HepG2 (cell line): Measurements from ENCODE around the gene FAM219B. TPM values are rescaled to one million over a fixed set of nuclear protein-coding genes. Genes with fewer than 3 reads are reported as not detected.

ENCODE experiments used
- GLI4 ChIP-seq: sonication (generic); formaldehyde crosslinking; IDR thresholded peaks from 2 replicates; pipeline ENCODE4 v1.5.1; 2020; ENCODE audit warnings: missing genetic modification reagents, mild to moderate bottlenecking, moderate library complexity, borderline replicate concordance
- IKZF5 ChIP-seq: IDR thresholded peaks from 2 replicates; pipeline ENCODE4 v1.6.1; 2018; ENCODE audit warnings: missing genetic modification reagents, mild to moderate bottlenecking, missing compliant biosample characterization
- KLF12 ChIP-seq: sonication (generic); formaldehyde crosslinking; IDR thresholded peaks from 2 replicates; pipeline ENCODE4 v1.4.0; 2020; ENCODE audit warnings: missing genetic modification reagents, borderline replicate concordance
- PCBP1 ChIP-seq: fragments of 200-400 bp; formaldehyde crosslinking; IDR thresholded peaks from 2 replicates; pipeline ENCODE4 v1.6.1; 2017; ENCODE audit warnings: mild to moderate bottlenecking, low read depth, low read length, borderline replicate concordance
- RERE ChIP-seq: IDR thresholded peaks from 2 replicates; pipeline ENCODE4 v1.6.1; 2016; ENCODE audit warnings: low read depth, missing genetic modification reagents, missing compliant biosample characterization
- SRY ChIP-seq: sonication (generic); formaldehyde crosslinking; IDR thresholded peaks from 2 replicates; pipeline ENCODE4 v1.8.0; 2022; ENCODE audit warnings: mild to moderate bottlenecking, missing genetic modification reagents
- THYN1 ChIP-seq: sonication (generic); formaldehyde crosslinking; IDR thresholded peaks from 2 replicates; pipeline ENCODE4 v1.8.1; 2023; ENCODE audit warnings: low read depth, mild to moderate bottlenecking, moderate library complexity, missing genetic modification reagents, borderline replicate concordance
- ZNF24 ChIP-seq: fragments of 450-650 bp; IDR thresholded peaks from 2 replicates; pipeline ENCODE4 v1.6.1; 2017; ENCODE audit warnings: antibody characterized with exemption, mild to moderate bottlenecking
- ZSCAN22 ChIP-seq: sonication (generic); formaldehyde crosslinking; IDR thresholded peaks from 2 replicates; pipeline ENCODE4 v1.4.0; 2020; ENCODE audit warnings: mild to moderate bottlenecking, missing genetic modification reagents
- polyA plus RNA-seq, 8 experiments: library from polyadenylated mRNA; depleted of rRNA in 3 of 8; stranded (reverse) in 7 of 8; unstranded in 1 of 8; fragments of >200 nt; fragmentation: Illumina TruSeq in 4 of 8; extraction: Trizol in 4 of 8; gene quantifications; 2 replicates each; pipeline versions ENCODE4 v1.2.1 to v1.2.3, GENCODE V29; 2011 to 2016; ENCODE audit warnings: low read depth in 4 of 8, missing spikeins in 1 of 8, mixed read lengths in 1 of 8; ENCODE audit not compliant: insufficient read depth in 1 of 8
- total RNA-seq, 5 experiments: library from RNA; depleted of rRNA; stranded (reverse); fragments of >200 nt; fragmentation: Illumina TruSeq; extraction: Trizol; gene quantifications; 2 replicates each; pipeline ENCODE4 v1.2.3, GENCODE V29; 2016; ENCODE audit warnings: low read depth in 1 of 5
- TF ChIP-seq, protein P1 (sequence below): IDR thresholded peaks from 2 replicates; pipeline ENCODE4 v1.6.1; 2016; ENCODE audit warnings: low read depth
- TF ChIP-seq, protein P2 (sequence below): sonication (generic); formaldehyde crosslinking; IDR thresholded peaks from 2 replicates; pipeline ENCODE4 v1.5.0; 2020; ENCODE audit warnings: mild to moderate bottlenecking, missing genetic modification reagents, borderline replicate concordance

The FAM219B gene
- total and polyA plus RNA-seq, 2 of the 13 experiments (the other 11 are each of a cell fraction or from before 2014, with no cell fraction given), result 36.6 to 50.2 TPM

DNA sequence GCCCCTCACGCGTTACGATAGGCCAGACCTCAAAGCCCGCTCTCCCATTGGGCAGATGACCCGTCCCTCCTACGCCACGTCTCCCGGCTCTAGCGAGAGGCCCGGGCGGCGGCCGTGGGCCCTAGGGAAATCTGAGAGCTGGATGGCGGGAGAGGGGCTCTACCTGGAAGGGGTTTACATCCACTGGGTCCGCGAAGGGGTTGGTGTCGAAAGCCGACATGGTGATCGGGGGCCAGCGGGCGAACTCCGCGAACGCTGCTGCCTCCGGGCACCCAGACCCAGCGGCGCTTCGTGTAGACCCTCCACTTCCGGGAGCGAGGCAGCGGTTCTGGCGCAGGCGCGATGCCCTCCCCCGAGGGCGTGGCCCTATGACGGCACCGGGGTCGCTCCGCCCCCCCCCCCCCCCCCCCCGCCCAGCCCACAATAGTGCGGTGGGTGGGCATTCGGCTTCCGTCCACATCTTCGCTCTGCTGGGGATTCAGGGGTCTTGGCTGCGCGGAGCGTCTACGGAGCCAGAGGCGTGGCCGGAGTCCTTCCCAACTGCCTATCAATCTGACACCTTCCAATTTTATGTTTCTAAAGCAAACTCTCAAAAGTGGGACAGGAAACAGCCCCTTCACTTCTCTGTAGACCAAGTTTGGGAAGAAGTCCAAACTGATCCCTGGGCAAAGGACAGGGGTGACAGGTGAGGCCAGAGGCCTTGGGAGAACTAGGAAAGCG, 33.5 kb downstream of the FAM219B start, which contains the start of gene SCAMP2 (continued):
- TF ChIP-seq PCBP1 (0 out of 2 replicates have a peak, but pooled peaks have one; percentile 89), ZNF24 (no peak), IKZF5 (peak; percentile 50; the same call in 1 of the 2 replicates), KLF12 (0 out of 2 replicates have a peak, but pooled peaks have one; percentile 51), RERE (CRISPR knock-in tag) (no peak), SRY (CRISPR knock-in tag) (peak; percentile 73; the same call in 1 of the 2 replicates), THYN1 (CRISPR knock-in tag) (no peak), ZSCAN22 (CRISPR knock-in tag) (no peak), GLI4 (CRISPR knock-in tag) (0 out of 2 replicates have a peak, but pooled peaks have one; percentile 19)
- TF ChIP-seq, protein P1, sequence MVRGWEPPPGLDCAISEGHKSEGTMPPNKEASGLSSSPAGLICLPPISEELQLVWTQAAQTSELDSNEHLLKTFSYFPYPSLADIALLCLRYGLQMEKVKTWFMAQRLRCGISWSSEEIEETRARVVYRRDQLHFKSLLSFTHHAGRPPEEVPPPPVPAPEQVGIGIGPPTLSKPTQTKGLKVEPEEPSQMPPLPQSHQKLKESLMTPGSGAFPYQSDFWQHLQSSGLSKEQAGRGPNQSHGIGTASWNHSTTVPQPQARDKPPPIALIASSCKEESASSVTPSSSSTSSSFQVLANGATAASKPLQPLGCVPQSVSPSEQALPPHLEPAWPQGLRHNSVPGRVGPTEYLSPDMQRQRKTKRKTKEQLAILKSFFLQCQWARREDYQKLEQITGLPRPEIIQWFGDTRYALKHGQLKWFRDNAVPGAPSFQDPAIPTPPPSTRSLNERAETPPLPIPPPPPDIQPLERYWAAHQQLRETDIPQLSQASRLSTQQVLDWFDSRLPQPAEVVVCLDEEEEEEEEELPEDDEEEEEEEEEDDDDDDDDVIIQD (CRISPR knock-in tag), result no peak
- TF ChIP-seq, protein P2, sequence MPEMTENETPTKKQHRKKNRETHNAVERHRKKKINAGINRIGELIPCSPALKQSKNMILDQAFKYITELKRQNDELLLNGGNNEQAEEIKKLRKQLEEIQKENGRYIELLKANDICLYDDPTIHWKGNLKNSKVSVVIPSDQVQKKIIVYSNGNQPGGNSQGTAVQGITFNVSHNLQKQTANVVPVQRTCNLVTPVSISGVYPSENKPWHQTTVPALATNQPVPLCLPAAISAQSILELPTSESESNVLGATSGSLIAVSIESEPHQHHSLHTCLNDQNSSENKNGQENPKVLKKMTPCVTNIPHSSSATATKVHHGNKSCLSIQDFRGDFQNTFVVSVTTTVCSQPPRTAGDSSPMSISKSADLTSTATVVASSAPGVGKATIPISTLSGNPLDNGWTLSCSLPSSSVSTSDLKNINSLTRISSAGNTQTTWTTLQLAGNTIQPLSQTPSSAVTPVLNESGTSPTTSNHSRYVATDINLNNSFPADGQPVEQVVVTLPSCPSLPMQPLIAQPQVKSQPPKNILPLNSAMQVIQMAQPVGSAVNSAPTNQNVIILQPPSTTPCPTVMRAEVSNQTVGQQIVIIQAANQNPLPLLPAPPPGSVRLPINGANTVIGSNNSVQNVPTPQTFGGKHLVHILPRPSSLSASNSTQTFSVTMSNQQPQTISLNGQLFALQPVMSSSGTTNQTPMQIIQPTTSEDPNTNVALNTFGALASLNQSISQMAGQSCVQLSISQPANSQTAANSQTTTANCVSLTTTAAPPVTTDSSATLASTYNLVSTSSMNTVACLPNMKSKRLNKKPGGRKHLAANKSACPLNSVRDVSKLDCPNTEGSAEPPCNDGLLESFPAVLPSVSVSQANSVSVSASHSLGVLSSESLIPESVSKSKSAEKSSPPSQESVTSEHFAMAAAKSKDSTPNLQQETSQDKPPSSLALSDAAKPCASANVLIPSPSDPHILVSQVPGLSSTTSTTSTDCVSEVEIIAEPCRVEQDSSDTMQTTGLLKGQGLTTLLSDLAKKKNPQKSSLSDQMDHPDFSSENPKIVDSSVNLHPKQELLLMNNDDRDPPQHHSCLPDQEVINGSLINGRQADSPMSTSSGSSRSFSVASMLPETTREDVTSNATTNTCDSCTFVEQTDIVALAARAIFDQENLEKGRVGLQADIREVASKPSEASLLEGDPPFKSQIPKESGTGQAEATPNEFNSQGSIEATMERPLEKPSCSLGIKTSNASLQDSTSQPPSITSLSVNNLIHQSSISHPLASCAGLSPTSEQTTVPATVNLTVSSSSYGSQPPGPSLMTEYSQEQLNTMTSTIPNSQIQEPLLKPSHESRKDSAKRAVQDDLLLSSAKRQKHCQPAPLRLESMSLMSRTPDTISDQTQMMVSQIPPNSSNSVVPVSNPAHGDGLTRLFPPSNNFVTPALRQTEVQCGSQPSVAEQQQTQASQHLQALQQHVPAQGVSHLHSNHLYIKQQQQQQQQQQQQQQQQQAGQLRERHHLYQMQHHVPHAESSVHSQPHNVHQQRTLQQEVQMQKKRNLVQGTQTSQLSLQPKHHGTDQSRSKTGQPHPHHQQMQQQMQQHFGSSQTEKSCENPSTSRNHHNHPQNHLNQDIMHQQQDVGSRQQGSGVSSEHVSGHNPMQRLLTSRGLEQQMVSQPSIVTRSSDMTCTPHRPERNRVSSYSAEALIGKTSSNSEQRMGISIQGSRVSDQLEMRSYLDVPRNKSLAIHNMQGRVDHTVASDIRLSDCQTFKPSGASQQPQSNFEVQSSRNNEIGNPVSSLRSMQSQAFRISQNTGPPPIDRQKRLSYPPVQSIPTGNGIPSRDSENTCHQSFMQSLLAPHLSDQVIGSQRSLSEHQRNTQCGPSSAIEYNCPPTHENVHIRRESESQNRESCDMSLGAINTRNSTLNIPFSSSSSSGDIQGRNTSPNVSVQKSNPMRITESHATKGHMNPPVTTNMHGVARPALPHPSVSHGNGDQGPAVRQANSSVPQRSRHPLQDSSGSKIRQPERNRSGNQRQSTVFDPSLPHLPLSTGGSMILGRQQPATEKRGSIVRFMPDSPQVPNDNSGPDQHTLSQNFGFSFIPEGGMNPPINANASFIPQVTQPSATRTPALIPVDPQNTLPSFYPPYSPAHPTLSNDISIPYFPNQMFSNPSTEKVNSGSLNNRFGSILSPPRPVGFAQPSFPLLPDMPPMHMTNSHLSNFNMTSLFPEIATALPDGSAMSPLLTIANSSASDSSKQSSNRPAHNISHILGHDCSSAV, result no peak
